HEK293 (cell line): ENCODE results near the gene COL15A1.

Experiments used
- CTCF ChIA-PET: fragments of 350-600 bp; formaldehyde crosslinking; extraction: SDS; loops from one replicate; lab custom pipeline; 2021; ENCODE audit warnings: antibody characterized with exemption; lab: Yijun Ruan, JAX
- POLR2A ChIA-PET: fragments of 300-600 bp; formaldehyde crosslinking; extraction: SDS; loops from one replicate; lab custom pipeline; 2020; ENCODE audit warnings: antibody characterized with exemption, inconsistent platforms; lab: Yijun Ruan, JAX
- H3K27ac ChIP-seq: fragments of 200-500 bp; sonication (Bioruptor generic); 2 replicates; pipeline ENCODE4 v1.5.1; 2014; ENCODE audit warnings: low read depth, low read length, control low read depth, inconsistent platforms; ENCODE audit errors: extremely low read depth
- H3K36me3 ChIP-seq, 2 experiments: fragments of 200-500 bp in 1 of 2; sonication (Bioruptor generic) in 1 of 2; 1 replicate in 1 of 2; 2 replicates in 1 of 2; pipeline ENCODE4 v1.5.1; 2014 to 2017; ENCODE audit warnings: inconsistent platforms in 2 of 2, low read length in 2 of 2; ENCODE audit not compliant: control insufficient read depth in 2 of 2, insufficient read depth in 1 of 2
- H3K4me1 ChIP-seq: fragments of 200-500 bp; sonication (Bioruptor generic); 2 replicates; pipeline ENCODE4 v1.5.1; 2014; ENCODE audit warnings: mild to moderate bottlenecking, low read length, inconsistent platforms; ENCODE audit not compliant: control insufficient read depth, insufficient read depth
- H3K4me3 ChIP-seq: 2 replicates; pipeline ENCODE4 v1.5.1; 2011; ENCODE audit warnings: low read depth, mild to moderate bottlenecking, control low read depth, low read length, moderate library complexity
- H3K9me3 ChIP-seq: fragments of 200-500 bp; sonication (Bioruptor generic); 2 replicates; pipeline ENCODE4 v1.5.1; 2014; ENCODE audit warnings: low read depth, low read length, inconsistent platforms; ENCODE audit not compliant: control insufficient read depth, insufficient read depth
- GLIS2 ChIP-seq: fragments of 450-650 bp; formaldehyde crosslinking; IDR thresholded peaks from 2 replicates; pipeline ENCODE4 v1.5.1; 2016; ENCODE audit warnings: missing biosample characterization, missing genetic modification characterization
- HOXD13 ChIP-seq: sonication (generic); formaldehyde crosslinking; IDR thresholded peaks from 2 replicates; pipeline ENCODE4 v1.8.0; 2022; ENCODE audit warnings: missing genetic modification reagents, borderline replicate concordance
- INSM2 ChIP-seq: fragments of 450-650 bp; formaldehyde crosslinking; IDR thresholded peaks from 2 replicates; pipeline ENCODE4 v1.5.1; 2016; ENCODE audit warnings: missing biosample characterization, missing genetic modification characterization
- MEIS1 ChIP-seq: sonication (generic); formaldehyde crosslinking; IDR thresholded peaks from 2 replicates; pipeline ENCODE4 v1.8.1; 2022; ENCODE audit warnings: missing genetic modification reagents, mild to moderate bottlenecking, borderline replicate concordance
- MZF1 ChIP-seq: fragments of 450-650 bp; formaldehyde crosslinking; IDR thresholded peaks from 2 replicates; pipeline ENCODE4 v1.5.1; 2017; ENCODE audit warnings: missing biosample characterization, missing genetic modification characterization, borderline replicate concordance
- PRDM1 ChIP-seq: fragments of 450-650 bp; formaldehyde crosslinking; IDR thresholded peaks from 2 replicates; pipeline ENCODE4; 2016; ENCODE audit warnings: missing biosample characterization, missing genetic modification characterization
- WT1 ChIP-seq: fragments of 450-650 bp; formaldehyde crosslinking; IDR thresholded peaks from 2 replicates; pipeline ENCODE4 v1.5.1; 2016; ENCODE audit warnings: missing biosample characterization, missing genetic modification characterization
- ZBTB1 ChIP-seq: fragments of 450-650 bp; formaldehyde crosslinking; IDR thresholded peaks from 2 replicates; pipeline ENCODE4 v1.5.1; 2016; ENCODE audit warnings: missing biosample characterization, missing genetic modification characterization
- ZBTB48 ChIP-seq: fragments of 450-650 bp; formaldehyde crosslinking; IDR thresholded peaks from 2 replicates; pipeline ENCODE4 v1.5.1; 2016; ENCODE audit warnings: missing biosample characterization, missing genetic modification characterization
- ZFP37 ChIP-seq: fragments of 450-650 bp; formaldehyde crosslinking; IDR thresholded peaks from 2 replicates; pipeline ENCODE4 v1.5.1; 2016; ENCODE audit warnings: missing biosample characterization, missing genetic modification characterization
- ZFP41 ChIP-seq: fragments of 450-650 bp; formaldehyde crosslinking; IDR thresholded peaks from 2 replicates; pipeline ENCODE4 v1.5.1; 2016; ENCODE audit warnings: missing biosample characterization, missing genetic modification characterization, borderline replicate concordance
- ZNF175 ChIP-seq: fragments of 450-650 bp; formaldehyde crosslinking; IDR thresholded peaks from 2 replicates; pipeline ENCODE4 v1.5.1; 2016; ENCODE audit warnings: missing biosample characterization, missing genetic modification characterization
- ZNF404 ChIP-seq: fragments of 450-650 bp; formaldehyde crosslinking; IDR thresholded peaks from 2 replicates; pipeline ENCODE4 v1.5.1; 2017; ENCODE audit warnings: missing biosample characterization, missing genetic modification characterization
- ZNF488 ChIP-seq: fragments of 450-650 bp; formaldehyde crosslinking; IDR thresholded peaks from 2 replicates; pipeline ENCODE4 v1.5.1; 2016; ENCODE audit warnings: missing biosample characterization, missing genetic modification characterization
- ZNF548 ChIP-seq: fragments of 450-650 bp; formaldehyde crosslinking; IDR thresholded peaks from 2 replicates; pipeline ENCODE4 v1.5.1; 2016; ENCODE audit warnings: missing biosample characterization, missing genetic modification characterization
- ZNF555 ChIP-seq: fragments of 450-650 bp; formaldehyde crosslinking; conservative IDR thresholded peaks from 2 replicates; pipeline ENCODE4 v1.5.1; 2017; ENCODE audit warnings: missing biosample characterization, mild to moderate bottlenecking, missing genetic modification characterization, inconsistent platforms
- ZNF580 ChIP-seq: fragments of 450-650 bp; formaldehyde crosslinking; IDR thresholded peaks from 2 replicates; pipeline ENCODE4 v1.5.1; 2016; ENCODE audit warnings: missing biosample characterization, missing genetic modification characterization
- ZNF654 ChIP-seq: fragments of 450-650 bp; formaldehyde crosslinking; IDR thresholded peaks from 2 replicates; pipeline ENCODE4 v1.5.1; 2016; ENCODE audit warnings: low read depth, missing biosample characterization, missing genetic modification characterization
- ZNF785 ChIP-seq: fragments of 450-650 bp; formaldehyde crosslinking; IDR thresholded peaks from 2 replicates; pipeline ENCODE4 v1.5.1; 2016; ENCODE audit warnings: missing biosample characterization, missing genetic modification characterization
- TF ChIP-seq, protein P1 (sequence below): fragments of 450-650 bp; formaldehyde crosslinking; IDR thresholded peaks from 2 replicates; pipeline ENCODE4 v1.5.1; 2016; ENCODE audit warnings: missing biosample characterization, missing genetic modification characterization
- TF ChIP-seq, protein P2 (sequence below): fragments of 450-650 bp; formaldehyde crosslinking; IDR thresholded peaks from 2 replicates; pipeline ENCODE4 v1.5.1; 2017; ENCODE audit warnings: missing biosample characterization, missing genetic modification characterization
- TF ChIP-seq, protein P3 (sequence below): IDR thresholded peaks from 2 replicates; pipeline ENCODE4 v1.6.1; 2011; ENCODE audit warnings: mild to moderate bottlenecking, low read depth, low read length, borderline replicate concordance
- TF ChIP-seq, protein P4 (sequence below): fragments of 450-650 bp; formaldehyde crosslinking; IDR thresholded peaks from 2 replicates; pipeline ENCODE4 v1.5.1; 2016; ENCODE audit warnings: missing biosample characterization, missing genetic modification characterization
- TF ChIP-seq, protein P5 (sequence below): fragments of 450-650 bp; formaldehyde crosslinking; IDR thresholded peaks from 2 replicates; pipeline ENCODE4 v1.5.1; 2017; ENCODE audit warnings: missing biosample characterization, missing genetic modification characterization

The COL15A1 gene

GRCh38 chr9:99092643-99093491 is 149.2 kb downstream of the COL15A1 start:
- ChIA-PET CTCF (interaction anchor here (0.7 kb wide), 1 partner anchor 46 kb away, joined by 3 read pairs; no protein-coding TSS in a partner anchor), POLR2A (interaction anchor here (1.1 kb wide), 1 partner anchor 10 kb away, joined by 3 read pairs; no protein-coding TSS in a partner anchor)
- Histone ChIP-seq H3K9me3 (no peaks in the 10 kb centered on the region), H3K4me1 (no peaks in the 10 kb centered on the region), H3K36me3 (no peaks in the 10 kb centered on the region), H3K27ac (no peak overlapping the region), H3K4me3 (no peak overlapping the region)
- TF ChIP-seq, protein P1, sequence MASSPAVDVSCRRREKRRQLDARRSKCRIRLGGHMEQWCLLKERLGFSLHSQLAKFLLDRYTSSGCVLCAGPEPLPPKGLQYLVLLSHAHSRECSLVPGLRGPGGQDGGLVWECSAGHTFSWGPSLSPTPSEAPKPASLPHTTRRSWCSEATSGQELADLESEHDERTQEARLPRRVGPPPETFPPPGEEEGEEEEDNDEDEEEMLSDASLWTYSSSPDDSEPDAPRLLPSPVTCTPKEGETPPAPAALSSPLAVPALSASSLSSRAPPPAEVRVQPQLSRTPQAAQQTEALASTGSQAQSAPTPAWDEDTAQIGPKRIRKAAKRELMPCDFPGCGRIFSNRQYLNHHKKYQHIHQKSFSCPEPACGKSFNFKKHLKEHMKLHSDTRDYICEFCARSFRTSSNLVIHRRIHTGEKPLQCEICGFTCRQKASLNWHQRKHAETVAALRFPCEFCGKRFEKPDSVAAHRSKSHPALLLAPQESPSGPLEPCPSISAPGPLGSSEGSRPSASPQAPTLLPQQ (tag by site-specific recombination) = no peak
- TF ChIP-seq ZNF488 (tag by site-specific recombination) (no peak), MEIS1 (no peak), ZNF404 (tag by site-specific recombination) (no peak), ZNF580 (tag by site-specific recombination) (no peak), MZF1 (tag by site-specific recombination) (no peak), ZBTB48 (no peak), PRDM1 (tag by site-specific recombination) (no peak), WT1 (tag by site-specific recombination) (no peak)

GRCh38 chr9:99093492-99093791 is 149.7 kb downstream of the COL15A1 start:
- Histone ChIP-seq H3K4me3 (no peak overlapping the region), H3K27ac (no peak overlapping the region), H3K9me3 (no peaks in the 10 kb centered on the region), H3K4me1 (no peaks in the 10 kb centered on the region), H3K36me3 (no peaks in the 10 kb centered on the region)
- ChIA-PET POLR2A (interaction anchor here (1.1 kb wide), 1 partner anchor 9 kb away, joined by 3 read pairs; no protein-coding TSS in a partner anchor), CTCF (no interaction called here)
- TF ChIP-seq, protein P2, sequence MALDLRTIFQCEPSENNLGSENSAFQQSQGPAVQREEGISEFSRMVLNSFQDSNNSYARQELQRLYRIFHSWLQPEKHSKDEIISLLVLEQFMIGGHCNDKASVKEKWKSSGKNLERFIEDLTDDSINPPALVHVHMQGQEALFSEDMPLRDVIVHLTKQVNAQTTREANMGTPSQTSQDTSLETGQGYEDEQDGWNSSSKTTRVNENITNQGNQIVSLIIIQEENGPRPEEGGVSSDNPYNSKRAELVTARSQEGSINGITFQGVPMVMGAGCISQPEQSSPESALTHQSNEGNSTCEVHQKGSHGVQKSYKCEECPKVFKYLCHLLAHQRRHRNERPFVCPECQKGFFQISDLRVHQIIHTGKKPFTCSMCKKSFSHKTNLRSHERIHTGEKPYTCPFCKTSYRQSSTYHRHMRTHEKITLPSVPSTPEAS = no peak
- TF ChIP-seq ZNF175 (tag by site-specific recombination) (no peak), ZBTB1 (no peak), ZNF548 (tag by site-specific recombination) (no peak), GLIS2 (tag by site-specific recombination) (no peak), ZNF785 (tag by site-specific recombination) (no peak), ZNF555 (tag by site-specific recombination) (no peak), ZFP41 (tag by site-specific recombination) (no peak), HOXD13 (CRISPR knock-in tag) (no peak), INSM2 (tag by site-specific recombination) (no peak), ZFP37 (tag by site-specific recombination) (no peak), ZNF654 (no peak)
- TF ChIP-seq, protein P3, sequence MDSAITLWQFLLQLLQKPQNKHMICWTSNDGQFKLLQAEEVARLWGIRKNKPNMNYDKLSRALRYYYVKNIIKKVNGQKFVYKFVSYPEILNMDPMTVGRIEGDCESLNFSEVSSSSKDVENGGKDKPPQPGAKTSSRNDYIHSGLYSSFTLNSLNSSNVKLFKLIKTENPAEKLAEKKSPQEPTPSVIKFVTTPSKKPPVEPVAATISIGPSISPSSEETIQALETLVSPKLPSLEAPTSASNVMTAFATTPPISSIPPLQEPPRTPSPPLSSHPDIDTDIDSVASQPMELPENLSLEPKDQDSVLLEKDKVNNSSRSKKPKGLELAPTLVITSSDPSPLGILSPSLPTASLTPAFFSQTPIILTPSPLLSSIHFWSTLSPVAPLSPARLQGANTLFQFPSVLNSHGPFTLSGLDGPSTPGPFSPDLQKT = no peak
- TF ChIP-seq, protein P4, sequence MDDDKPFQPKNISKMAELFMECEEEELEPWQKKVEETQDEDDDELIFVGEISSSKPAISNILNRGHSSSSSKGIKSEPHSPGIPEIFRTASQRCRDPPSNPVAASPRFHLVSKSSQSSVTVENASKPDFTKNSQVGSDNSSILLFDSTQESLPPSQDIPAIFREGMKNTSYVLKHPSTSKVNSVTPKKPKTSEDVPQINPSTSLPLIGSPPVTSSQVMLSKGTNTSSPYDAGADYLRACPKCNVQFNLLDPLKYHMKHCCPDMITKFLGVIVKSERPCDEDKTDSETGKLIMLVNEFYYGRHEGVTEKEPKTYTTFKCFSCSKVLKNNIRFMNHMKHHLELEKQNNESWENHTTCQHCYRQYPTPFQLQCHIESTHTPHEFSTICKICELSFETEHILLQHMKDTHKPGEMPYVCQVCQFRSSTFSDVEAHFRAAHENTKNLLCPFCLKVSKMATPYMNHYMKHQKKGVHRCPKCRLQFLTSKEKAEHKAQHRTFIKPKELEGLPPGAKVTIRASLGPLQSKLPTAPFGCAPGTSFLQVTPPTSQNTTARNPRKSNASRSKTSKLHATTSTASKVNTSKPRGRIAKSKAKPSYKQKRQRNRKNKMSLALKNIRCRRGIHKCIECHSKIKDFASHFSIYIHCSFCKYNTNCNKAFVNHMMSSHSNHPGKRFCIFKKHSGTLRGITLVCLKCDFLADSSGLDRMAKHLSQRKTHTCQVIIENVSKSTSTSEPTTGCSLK (tag by site-specific recombination) = no peak
- TF ChIP-seq, protein P5, sequence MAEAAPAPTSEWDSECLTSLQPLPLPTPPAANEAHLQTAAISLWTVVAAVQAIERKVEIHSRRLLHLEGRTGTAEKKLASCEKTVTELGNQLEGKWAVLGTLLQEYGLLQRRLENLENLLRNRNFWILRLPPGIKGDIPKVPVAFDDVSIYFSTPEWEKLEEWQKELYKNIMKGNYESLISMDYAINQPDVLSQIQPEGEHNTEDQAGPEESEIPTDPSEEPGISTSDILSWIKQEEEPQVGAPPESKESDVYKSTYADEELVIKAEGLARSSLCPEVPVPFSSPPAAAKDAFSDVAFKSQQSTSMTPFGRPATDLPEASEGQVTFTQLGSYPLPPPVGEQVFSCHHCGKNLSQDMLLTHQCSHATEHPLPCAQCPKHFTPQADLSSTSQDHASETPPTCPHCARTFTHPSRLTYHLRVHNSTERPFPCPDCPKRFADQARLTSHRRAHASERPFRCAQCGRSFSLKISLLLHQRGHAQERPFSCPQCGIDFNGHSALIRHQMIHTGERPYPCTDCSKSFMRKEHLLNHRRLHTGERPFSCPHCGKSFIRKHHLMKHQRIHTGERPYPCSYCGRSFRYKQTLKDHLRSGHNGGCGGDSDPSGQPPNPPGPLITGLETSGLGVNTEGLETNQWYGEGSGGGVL = no peak
